HG02938 (cell line): Measurements from ENCODE around the gene TMEM45A.
A peak's percentile ranks its signal among the peaks of the same experiment; 100 is the strongest.
"Not testable (repeated sequence)": the region's sequence is repeated elsewhere in the genome, so short reads cannot be mapped to it uniquely, and the experiment has no call there.

Source experiments
- ATAC-seq: cut with Tn5 transposase; IDR thresholded peaks from one replicate; pipeline ENCODE4 v1.9.1; 2021; ENCODE audit warnings: mild to moderate bottlenecking, moderate library complexity; ENCODE audit not compliant: unreplicated experiment

TMEM45A gene, protein sequence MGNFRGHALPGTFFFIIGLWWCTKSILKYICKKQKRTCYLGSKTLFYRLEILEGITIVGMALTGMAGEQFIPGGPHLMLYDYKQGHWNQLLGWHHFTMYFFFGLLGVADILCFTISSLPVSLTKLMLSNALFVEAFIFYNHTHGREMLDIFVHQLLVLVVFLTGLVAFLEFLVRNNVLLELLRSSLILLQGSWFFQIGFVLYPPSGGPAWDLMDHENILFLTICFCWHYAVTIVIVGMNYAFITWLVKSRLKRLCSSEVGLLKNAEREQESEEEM

GRCh38 chr3:100492059-100493006, at the start of gene TMEM45A:
Gene TMEM45A (plus strand): TSS chr3:100492619. CDS start chr3:100555212, 62,593 bp downstream.
- peak; percentile 92 for ATAC-seq

- ATAC-seq, result no peak
Observed at GRCh38 chr3:100443690-100444089, 48.7 kb upstream of the TMEM45A start.

DNA sequence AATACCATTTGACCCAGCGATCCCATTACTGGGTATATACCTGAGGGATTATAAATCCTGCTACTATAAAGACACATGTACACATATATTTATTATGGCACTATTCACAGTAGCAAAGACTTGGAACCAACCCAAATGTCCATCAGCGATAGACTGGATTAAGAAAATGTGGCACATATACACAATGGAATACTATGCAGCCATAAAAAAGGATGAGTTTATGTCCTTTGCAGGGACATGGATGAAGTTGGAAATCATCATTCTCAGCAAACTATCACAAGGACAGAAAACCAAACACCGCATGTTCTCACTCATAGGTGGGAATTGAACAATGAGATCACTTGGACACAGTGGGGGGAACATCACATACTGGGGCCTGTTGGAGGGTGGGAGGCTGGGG, 45.4 kb upstream of the TMEM45A start:
- ATAC-seq, result not testable (repeated sequence)

DNA sequence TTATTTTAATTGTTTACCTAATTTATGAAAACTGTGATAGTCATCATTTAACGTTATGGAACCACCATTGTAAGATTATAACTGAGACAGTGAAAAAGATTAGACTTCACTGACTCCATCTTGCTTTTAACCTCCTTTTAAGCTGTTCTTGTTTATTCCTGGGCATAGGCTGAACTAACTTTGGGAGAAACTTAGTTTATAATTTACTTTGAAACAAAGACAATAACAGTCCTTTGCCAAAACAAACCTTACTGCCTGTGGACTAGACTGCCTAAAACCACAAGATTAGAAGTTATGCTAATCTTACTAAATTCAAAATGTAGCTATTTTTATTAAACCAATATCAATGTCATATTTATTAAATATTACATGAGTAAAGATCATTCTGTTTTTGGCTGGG, 44.3 kb upstream of the TMEM45A start:
- no peak for ATAC-seq

DNA sequence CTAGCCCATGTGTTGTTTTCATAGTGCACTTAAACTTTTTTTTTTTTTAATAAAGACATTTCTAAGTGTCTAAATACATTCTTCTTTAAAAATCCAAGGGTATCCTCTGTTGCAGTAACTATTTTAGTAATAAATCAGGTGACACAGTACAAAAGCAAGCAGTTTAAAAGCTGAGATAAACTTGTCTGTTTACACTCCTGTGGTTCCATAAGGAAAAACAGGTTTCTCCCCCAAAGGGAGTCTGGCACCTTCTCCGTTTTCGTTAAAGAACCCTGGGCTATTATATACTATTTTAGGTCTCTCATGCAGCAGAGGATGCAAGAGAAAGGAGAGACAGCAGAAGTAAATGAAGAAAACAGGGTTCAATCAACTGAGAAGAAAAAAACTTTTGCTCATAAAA, 43.2 kb upstream of the TMEM45A start:
- ATAC-seq, result no peak

DNA sequence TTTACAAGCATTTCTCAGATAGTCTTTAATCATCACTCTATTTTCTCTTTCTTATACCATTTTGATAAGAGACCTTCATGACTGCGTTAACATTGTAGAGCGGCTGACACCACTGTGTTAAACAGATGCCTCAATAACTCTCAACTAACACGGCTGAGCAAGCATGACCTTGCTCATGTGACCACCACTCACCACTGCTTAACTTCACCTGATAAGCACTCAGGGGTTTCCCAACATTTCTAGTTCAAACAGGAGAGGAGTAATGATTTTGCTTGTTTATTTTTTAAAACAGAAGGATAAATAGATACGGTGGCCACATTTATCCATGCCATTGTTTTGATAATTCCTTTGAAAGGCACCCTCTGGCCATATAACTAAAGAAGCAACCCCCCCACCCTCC, 37.7 kb upstream of the TMEM45A start:
- ATAC-seq, result no peak

- no peak for ATAC-seq
Observed at GRCh38 chr3:100455841-100456550, 36.4 kb upstream of the TMEM45A start.

- no peak for ATAC-seq
Observed at GRCh38 chr3:100456745-100457144, 35.7 kb upstream of the TMEM45A start.

GRCh38 chr3:100457811-100458210, 34.6 kb upstream of the TMEM45A start:
- ATAC-seq, result no peak

- ATAC-seq, result no peak
Observed at GRCh38 chr3:100458814-100459213, 33.6 kb upstream of the TMEM45A start.

- ATAC-seq, result peak; percentile 88
Observed at GRCh38 chr3:100463002-100463401, 29.4 kb upstream of the TMEM45A start.

GRCh38 chr3:100463646-100464155, 28.7 kb upstream of the TMEM45A start:
- no peak for ATAC-seq

DNA sequence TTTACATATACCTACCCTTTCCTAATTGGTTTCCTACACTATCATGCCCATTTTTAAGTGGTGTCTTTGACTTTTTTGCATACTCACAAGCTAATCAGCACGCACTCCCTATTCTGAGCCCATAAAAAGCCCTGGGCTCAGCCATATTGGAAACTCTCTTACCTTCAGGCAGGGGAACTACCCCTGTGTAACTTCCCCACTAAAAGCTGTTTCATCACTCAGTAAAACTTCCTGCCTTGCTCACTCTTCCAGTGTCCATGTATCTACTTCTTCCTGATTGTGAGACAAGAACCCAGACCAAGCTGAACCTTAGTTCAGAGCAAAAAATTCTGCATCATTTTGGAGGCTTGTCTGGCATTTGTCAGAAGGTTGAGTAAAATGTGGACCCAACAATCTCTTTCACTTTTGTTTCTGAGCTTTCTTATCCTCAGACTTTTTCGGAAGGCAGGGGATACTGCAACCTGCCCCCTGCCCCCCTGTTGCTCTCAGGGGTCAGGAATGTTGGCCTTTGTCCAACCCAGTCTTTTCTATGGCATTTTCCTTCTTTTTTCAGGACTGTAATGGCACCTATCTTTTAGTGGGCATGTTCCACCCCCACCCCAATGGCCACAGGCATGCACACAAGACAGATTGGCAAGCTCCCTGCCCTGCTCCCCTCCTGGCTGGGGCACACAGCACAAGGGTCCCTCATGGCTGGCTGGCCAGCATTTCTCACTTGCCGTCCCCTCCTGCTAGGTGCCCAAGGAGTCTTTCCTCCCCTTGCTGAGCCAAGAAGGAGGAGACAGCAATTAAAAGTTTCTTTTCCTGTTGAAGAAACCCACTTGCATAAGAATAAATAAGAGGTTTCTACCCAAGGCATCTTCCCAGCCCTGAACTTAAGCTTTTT, 26.3 kb upstream of the TMEM45A start:
- ATAC-seq, result no peak

DNA sequence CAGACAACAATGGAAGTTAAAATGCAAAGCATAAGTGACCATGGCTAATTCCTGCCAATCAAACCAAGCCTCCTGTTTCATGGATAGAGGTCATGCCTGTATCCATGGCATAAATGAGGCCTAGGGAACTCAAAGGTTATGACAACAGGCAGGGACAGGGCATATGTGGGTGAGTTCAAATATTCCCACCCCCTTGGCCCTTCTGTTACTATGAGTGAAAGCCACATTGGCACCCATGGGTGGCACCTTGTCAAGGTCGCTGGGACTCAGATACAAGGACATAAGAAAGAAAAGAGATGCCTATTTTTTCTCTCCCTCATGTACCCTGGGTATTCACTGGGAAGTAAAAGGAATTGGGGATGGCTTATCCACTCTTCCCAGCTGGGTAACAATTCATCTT, 25.3 kb upstream of the TMEM45A start:
- no peak for ATAC-seq

- ATAC-seq, result no peak
Observed at GRCh38 chr3:100468676-100469075, 23.7 kb upstream of the TMEM45A start.

DNA sequence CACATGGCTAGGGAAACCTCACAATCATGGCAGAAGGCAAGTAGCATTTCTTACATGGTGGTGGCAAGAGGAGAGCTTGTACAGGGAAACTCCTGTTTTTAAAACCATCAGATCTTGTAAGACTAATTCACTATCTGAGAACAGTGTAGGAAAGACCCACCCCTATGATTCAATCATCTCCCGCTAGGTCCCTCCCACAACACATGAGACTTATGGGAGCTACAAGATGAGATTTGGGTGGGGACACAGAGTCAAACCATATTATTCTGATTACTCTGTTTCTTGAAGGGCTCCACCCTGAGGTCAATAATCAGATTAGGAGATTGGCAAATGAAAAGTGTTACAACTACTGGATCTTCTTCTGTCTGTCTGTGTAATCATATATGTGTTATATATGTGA, 21.5 kb upstream of the TMEM45A start:
- ATAC-seq, result no peak

GRCh38 chr3:100471444-100471843, 21.0 kb upstream of the TMEM45A start:
- no peak for ATAC-seq

GRCh38 chr3:100477851-100478360, 14.5 kb upstream of the TMEM45A start:
- ATAC-seq, result not testable (repeated sequence)

GRCh38 chr3:100478521-100478920, 13.9 kb upstream of the TMEM45A start:
- not testable (repeated sequence) for ATAC-seq

GRCh38 chr3:100480081-100480480, 12.3 kb upstream of the TMEM45A start:
- no peak for ATAC-seq
